Stimulated activated CD4-positive, alpha-beta T cell treated with anti-CD3 and anti-CD28 coated beads, Interleukin-15, amount 100 ng/mL, for 48 hours (primary cell): ENCODE data around the gene PMS1.
A peak's percentile ranks its signal among the peaks of the same experiment; 100 is the strongest.
"Not testable (repeated sequence)": the region's sequence is repeated elsewhere in the genome, so short reads cannot be mapped to it uniquely, and the experiment has no call there.

ENCODE experiments used
- DNase-seq, 2 donors: peaks; one replicate each; pipeline ENCODE4 v3.0.0-alpha.2; 2020; ENCODE audit warnings: low read depth in 2 of 2

PMS1 gene

DNA sequence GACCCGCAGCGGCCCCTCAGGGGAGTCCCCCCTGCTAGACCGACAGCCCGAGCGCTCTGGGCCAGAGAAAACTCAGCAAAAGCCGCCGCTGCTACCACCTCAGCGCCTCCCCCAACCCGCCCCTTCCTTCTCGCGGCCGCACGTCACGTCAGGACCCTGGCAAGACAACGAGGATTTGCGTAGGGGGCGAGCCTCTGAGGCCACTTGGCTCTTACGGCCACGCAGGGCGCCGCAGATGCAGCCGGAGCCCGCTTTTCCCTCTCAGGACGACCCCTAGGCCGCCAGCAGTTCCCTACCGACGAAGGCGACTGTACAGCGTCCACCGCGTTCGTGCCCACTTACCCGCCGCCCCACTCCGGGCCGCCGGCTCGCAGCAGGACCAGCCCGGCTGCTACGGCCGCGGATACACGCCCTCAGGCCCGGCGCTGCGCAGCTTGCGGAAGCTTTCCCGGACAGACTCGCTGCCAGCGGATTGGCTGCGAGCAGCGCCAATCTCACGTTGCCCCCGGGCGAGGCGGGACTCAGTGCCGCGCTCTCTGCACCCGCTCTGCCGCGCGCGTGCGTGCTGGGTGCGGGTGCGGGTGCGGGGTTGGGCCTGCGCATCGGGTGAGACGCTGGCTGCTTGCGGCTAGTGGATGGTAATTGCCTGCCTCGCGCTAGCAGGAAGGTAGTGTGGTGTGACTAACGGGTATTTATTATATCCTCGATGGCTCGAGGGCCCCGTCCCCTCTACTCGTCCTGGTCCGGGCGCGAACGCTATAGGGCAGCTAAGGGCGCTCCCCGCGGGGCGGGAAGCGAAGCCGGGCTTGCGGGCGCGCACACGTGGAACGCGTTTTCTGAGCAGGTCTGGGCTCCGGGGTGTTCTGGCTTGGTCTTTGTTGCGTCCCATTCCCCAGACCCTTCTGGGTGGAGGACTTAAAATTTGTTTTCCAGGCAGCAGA lies at the start of gene PMS1, which contains the start of gene ORMDL1:
Gene PMS1 (plus strand): TSS at position 524 of the 941 bp plus-strand sequence. CDS start 7,360 bp downstream, outside the sequence.
Gene ORMDL1 (minus strand): TSS at position 413 of the 941 bp plus-strand sequence. CDS start 1,744 bp downstream, outside the sequence.
- DNase-seq, result peak; percentile 86 to 92

DNA sequence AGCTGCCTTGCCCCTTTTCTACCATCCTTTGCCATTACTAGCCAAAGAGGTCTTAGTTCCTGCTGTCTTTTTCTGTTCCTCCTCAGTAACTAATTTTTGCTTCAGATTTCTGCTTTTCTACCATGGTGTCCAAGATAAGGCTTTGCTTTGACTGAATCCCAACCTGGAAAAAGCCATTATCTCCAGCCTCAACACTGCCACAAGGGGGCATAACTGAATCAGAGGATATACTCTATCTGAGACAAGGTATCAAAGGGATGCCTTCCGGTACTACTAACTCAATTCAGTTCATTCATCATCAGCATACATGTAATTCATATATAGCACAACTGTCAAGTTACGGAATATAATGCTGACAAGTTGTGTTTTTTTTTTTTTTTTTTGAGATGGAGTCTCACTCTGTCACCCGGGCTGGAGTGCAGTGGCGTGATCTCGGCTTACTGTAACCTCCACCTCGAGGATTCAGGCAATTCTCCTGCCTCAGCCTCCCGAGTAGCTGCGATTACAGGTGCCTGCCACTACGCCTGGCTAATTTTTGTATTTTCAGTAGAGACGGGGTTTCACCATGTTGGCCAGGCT lies 33.1 kb upstream of the PMS1 start:
- DNase-seq, result peak in 1 of 2 donors; percentile 17

DNA sequence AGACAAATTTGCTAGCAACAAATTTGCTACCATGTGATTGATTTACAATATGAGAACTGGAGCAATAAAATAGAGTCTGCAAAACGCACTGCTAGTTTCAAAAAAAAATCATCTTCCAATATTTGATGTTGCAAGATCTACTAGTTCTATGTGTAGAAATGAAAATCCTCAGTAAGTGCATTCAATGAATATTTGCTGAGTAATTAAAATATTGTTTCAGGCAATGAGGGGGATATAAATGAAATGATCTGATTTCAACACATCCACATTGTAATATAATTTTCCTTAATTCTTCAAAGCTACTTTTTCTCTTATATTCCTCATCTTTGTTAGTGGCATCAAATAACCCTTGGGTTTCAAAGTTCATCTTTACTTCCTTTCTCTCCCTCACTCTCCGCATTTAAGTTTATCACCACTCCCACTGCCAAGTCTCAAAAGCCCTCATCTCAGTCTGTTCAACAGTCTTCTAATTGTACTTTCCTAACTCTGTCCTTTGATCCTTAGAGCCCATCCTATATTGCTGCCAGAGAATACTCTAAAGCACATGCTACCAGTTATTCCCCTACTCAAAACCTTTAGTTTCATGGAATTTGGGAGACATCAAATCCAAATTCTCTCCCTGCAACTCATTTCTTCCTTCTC lies 27.8 kb upstream of the PMS1 start:
- no peak for DNase-seq

DNA sequence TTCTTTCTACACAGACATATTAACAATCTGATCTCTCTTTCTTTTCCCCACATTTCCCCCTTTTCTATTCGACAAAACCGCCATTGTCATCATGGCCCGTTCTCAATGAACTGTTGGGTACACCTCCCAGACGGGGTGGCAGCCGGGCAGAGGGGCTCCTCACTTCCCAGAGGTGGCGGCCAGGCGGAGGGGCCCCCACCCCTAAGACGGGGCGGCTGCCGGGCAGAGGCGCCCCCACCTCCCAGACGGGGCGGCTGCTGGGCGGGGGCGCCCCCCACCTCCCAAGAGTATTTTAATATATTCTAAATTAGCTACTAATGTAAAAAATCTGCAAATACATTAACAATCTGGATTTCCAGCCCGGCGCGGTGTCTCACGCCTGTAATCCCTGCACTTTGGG lies 24.1 kb upstream of the PMS1 start:
- DNase-seq, result not testable (repeated sequence)

GRCh38 chr2:189762229-189762550 lies 22.1 kb upstream of the PMS1 start:
- no peak for DNase-seq

GRCh38 chr2:189762551-189763298 lies 21.5 kb upstream of the PMS1 start, which contains the start of gene OSGEPL1:
Gene OSGEPL1, minus strand, starts transcription at chr2:189762792. Its CDS starts 1,152 bp downstream, at chr2:189761640.
- DNase-seq, result peak; percentile 88 to 91

DNA sequence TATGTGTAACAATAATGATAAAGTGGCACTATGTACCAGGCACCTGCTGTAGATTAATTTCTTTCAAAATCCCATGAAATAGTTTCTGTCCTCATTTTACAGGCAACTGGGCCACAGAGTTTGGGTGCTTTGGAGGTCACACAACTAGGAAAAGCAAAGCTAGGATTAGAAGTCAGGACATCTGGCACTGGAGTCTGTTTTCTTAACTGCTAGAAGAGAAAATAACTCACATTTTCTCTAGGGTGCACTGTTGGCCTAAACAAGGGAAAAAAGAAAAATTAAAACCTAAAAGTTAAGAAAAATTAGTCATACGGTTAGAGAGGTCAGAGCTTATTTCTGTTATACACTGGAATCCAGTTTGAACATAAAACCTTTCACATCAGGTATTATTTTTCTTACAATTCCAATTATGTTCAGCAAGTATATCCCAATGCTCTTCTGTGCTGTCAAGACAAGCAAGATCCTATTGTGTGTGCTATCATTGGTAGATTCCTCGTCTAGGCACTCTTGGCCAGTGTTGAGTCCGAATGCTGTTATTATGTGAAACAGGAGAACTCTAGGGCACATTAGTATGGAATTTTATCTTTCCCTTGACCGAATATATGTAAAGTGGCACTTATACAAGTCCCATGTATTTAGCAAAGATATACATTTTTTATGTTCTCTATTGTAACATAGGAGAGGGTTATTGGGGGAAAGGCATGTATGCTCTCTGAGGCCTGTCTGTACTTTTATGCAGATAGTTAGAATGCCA lies 20.2 kb upstream of the PMS1 start:
- DNase-seq, result no peak

DNA sequence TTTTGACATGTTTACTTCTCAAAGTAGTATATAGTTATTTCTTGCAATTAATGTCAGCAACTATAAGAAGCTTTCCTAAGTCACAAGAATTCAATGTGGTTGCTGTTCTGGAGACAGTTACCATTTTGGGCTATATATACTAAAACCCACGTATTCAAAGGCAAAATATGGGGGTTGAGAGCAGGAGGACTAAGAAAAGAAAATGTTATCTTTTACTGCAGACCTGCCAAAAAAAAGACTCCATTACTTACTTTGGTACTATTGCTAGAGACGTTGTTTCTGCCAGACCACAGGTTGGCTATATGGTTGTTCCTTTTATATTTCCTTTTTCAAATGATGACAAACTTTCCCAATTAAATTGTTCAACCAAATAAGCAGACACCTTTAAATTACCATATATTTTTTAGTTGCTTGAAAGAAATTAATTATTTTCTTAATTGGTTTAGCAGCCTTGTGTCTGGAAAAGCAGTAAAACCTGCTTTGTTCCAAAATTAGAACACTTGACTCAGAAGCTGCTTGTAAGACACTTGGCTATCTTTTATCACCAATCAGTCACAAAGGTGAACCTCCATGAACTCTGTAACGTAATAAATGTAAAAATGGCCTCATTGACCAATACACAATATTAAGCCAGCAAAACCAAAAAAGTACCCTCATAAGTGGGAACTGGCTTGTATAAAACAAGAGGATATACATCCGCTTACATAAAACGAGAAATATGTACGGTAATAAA lies 13.5 kb upstream of the PMS1 start:
- no peak for DNase-seq

GRCh38 chr2:189772212-189772611 lies 12.0 kb upstream of the PMS1 start:
- no peak for DNase-seq

DNA sequence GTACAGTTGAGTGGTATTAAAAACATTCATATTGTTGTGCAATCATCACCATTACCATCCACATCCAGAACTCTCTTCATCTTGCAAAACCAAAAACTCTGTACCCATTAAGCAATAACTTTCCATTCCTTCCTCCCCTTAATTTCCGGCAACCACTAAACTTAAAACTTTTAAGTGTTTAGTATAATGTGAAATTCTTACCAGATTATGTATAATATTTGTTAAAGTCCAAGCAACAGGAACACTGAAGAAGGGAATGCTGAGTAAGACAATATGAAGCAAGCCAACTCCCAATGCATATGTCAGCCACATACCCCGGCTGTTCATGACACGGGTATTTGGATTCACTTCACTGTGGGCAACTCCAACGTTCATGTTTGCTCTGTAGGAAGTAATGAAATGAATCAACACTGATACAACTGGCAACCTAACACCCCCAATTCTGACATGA lies 2.0 kb upstream of the PMS1 start:
- no peak for DNase-seq

DNA sequence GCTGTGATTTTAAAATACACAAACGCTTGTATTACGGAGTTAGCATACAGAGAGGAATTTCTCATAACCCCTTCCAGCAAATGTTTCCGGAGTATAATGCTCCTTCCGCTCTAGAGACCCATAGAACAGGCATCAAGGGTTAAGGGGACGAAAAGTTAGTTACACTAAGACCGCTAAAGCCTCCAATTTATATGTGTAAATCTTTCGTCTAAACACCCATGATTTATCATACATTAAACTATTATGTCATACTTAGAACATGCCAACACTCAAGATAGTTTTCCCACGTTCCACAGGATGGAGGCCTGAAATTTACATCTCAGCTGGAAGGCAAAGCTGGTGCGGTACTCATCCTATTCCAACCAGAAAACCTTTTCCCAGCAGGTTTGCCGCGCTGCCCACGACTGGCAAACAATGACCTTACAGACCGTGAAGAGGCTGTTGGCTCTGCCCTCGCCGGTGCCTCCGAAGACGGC lies 761 bp upstream of the PMS1 start:
- no peak for DNase-seq

DNA sequence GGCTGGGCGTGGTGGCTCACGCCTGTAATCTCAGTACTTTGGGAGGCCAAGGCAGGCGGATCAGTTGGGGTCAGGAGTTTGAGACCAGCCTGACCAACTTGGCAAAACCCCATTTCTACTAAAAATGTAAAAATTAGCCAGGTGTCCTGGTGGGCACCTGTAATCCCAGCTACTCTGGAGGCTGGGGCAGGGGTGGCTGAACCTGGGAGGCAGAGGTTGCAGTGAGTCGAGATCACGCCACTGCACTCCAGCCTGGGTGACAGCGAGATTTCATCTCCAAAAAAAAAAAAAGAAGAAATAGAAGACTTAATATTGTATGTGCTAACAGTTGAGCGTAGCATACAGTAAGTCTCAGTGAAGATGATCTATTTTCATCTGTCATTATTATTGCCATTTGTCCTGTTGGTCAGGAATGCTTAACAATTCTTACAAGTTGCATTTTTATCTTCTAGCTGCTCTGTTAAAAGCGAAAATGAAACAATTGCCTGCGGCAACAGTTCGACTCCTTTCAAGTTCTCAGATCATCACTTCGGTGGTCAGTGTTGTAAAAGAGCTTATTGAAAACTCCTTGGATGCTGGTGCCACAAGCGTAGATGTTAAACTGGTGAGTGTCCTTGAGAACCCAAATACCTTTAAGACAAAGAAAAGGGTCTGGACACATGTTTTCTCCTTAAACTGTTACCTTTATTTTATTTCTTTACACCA lies 7.2 kb downstream of the PMS1 start:
- DNase-seq, result no peak

GRCh38 chr2:189794310-189794709 lies 10.1 kb downstream of the PMS1 start:
- DNase-seq, result no peak

- DNase-seq, result no peak
These were observed 13.7 kb downstream of the PMS1 start for GRCh38 chr2:189797902-189798301.

- no peak for DNase-seq
These were observed 14.2 kb downstream of the PMS1 start for GRCh38 chr2:189798312-189799029.

GRCh38 chr2:189799030-189799331 lies 14.7 kb downstream of the PMS1 start:
- DNase-seq, result no peak

DNA sequence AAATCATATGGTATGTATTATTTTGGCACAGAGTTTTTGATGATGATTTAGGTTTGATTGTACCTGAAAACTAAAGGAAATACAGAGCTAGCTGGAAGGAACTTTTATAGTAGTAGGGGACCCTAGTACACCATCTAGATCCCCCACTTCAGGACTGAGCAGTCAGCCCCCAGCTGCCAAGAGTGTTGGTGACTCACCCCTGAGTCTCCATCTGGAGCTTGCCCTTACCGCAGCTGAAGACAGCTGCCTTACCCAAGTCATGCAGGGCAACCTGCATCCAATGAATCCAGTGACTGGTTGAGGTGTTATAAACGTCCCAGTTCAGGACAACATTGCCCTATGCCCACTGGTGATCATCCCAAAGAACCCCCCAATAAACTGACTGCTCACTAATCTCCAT lies 15.3 kb downstream of the PMS1 start:
- no peak for DNase-seq

DNA sequence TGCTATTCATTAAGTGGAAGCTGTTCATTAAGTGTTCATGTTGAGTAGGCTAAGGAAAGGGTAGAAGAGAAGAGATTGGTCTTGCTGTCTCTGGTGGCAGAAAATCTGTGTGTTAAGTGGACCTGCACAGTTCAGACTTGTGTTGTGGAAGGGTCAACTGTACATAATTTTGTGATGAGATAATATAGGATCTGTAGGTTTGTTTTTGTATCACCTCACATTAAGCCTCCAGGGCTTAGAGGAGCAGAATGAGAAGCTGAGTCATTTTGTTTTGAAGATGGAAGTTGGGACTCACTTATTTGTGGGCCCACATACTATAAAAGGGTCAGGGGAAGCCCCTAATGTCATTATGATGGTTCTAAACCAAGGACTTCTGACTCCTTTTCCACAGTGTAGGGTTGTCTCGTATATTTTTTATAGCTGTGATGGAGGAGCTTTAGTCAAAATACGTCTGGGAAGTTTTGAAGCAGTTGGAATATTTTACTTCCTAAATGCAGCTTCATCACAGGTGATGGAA lies 18.2 kb downstream of the PMS1 start:
- no peak for DNase-seq

DNA sequence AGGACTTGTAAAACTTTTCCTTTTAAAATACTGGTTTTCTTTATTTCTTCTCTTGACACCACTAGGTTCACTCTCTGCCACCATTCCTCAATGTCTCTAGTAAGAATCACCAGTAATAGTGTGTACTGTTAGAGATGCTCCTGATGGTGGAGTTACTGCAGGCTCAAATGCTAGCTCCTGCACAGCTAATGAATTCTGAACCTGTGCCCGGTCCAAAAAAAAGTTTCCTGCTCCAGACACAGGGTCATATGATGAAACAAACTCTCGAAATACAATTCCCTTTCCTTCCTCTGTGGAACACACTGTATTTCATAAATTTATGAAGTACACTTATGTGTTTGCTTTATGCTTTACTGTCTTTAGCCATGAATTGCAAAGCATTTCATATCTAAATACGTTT lies 19.2 kb downstream of the PMS1 start:
- DNase-seq, result no peak
